22Rv1 (cell line): ENCODE data around the gene XRN2.

Source experiments
- H3K27ac ChIP-seq: fragments of 450-650 bp; 2 replicates; pipeline ENCODE4 v1.5.1; 2017
- ZFX ChIP-seq: fragments of 450-650 bp; IDR thresholded peaks from 2 replicates; pipeline ENCODE4 v1.6.1; 2017; ENCODE audit warnings: antibody characterized with exemption, borderline replicate concordance
- TF ChIP-seq, protein P1 (sequence below): fragments of 450-650 bp; IDR thresholded peaks from 2 replicates; pipeline ENCODE4 v1.5.1; 2017; ENCODE audit warnings: mild to moderate bottlenecking

Gene XRN2, protein sequence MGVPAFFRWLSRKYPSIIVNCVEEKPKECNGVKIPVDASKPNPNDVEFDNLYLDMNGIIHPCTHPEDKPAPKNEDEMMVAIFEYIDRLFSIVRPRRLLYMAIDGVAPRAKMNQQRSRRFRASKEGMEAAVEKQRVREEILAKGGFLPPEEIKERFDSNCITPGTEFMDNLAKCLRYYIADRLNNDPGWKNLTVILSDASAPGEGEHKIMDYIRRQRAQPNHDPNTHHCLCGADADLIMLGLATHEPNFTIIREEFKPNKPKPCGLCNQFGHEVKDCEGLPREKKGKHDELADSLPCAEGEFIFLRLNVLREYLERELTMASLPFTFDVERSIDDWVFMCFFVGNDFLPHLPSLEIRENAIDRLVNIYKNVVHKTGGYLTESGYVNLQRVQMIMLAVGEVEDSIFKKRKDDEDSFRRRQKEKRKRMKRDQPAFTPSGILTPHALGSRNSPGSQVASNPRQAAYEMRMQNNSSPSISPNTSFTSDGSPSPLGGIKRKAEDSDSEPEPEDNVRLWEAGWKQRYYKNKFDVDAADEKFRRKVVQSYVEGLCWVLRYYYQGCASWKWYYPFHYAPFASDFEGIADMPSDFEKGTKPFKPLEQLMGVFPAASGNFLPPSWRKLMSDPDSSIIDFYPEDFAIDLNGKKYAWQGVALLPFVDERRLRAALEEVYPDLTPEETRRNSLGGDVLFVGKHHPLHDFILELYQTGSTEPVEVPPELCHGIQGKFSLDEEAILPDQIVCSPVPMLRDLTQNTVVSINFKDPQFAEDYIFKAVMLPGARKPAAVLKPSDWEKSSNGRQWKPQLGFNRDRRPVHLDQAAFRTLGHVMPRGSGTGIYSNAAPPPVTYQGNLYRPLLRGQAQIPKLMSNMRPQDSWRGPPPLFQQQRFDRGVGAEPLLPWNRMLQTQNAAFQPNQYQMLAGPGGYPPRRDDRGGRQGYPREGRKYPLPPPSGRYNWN

DNA sequence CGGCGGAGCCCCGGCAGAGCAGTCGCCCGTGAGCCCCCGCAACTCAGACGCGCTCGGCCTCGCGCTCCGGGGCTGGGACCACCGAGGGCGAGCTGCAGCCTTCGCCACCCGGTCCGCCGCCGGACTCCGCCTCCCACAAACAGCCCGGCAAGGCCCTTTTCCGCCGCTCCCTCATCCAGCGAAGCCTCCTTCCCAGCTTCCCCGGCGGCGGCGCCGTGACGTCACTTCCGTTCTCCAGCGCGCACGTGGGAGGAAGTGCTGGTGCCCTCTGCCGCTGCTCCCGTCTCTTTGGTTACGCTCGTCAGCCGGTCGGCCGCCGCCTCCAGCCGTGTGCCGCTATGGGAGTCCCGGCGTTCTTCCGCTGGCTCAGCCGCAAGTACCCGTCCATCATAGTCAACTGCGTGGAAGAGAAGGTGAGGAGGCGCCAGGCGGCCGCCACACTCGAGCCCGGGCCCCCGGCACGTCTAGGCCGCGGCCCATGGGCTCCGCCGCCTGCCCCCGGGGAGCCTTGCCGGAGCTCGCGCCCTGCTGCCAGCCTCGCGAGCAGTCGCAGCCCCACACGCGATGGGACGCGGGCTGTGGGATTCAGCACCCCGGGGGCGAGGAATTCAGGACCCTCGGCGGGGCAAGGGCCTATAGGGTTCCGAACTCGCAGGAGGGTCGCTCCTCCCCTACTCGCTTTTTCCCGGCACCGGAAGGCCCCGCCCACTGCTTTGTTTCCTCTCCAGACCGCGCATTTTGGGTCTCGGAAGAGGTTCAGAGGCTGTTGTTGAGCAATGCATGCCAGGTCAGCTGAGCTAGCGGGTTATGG is at the start of gene XRN2:
XRN2 (plus strand) TSS at position 271 of the 811 bp plus-strand sequence; CDS start at position 339, 68 bp downstream.
- peak; percentile 73; the same call in 1 of the 2 replicates for TF ChIP-seq ZFX
- TF ChIP-seq, protein P1, sequence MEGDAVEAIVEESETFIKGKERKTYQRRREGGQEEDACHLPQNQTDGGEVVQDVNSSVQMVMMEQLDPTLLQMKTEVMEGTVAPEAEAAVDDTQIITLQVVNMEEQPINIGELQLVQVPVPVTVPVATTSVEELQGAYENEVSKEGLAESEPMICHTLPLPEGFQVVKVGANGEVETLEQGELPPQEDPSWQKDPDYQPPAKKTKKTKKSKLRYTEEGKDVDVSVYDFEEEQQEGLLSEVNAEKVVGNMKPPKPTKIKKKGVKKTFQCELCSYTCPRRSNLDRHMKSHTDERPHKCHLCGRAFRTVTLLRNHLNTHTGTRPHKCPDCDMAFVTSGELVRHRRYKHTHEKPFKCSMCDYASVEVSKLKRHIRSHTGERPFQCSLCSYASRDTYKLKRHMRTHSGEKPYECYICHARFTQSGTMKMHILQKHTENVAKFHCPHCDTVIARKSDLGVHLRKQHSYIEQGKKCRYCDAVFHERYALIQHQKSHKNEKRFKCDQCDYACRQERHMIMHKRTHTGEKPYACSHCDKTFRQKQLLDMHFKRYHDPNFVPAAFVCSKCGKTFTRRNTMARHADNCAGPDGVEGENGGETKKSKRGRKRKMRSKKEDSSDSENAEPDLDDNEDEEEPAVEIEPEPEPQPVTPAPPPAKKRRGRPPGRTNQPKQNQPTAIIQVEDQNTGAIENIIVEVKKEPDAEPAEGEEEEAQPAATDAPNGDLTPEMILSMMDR, result peak; percentile 12; the same call in 1 of the 2 replicates

DNA sequence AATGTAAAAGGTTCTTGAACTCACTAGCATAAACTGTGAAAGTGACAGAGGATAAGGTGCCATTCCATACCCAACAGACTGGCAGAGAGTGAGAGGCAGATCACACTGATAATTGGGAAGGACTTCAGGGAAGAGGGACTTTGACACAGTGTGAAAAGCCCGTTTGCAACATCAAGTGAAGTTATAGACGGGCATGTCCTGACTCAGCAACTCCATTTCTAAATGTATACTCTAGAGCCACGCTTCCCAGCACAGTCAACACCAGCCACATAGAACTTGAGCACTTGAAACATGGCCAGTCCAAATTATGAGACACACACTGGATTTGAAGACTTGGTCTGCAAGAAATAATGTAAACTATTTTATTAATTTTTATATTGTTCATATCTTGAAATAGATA is 45.9 kb upstream of the XRN2 start:
- H3K27ac ChIP-seq, result no peak overlapping the region
- TF ChIP-seq ZFX, result no peak
- TF ChIP-seq, protein P1, result no peak

More for the DNA sequence above, at the start of gene XRN2:
- peak within 1 kb of the TSS; percentile 86 for H3K27ac ChIP-seq

- no peak for TF ChIP-seq ZFX
- TF ChIP-seq, protein P1, result no peak
- no peak overlapping the region for H3K27ac ChIP-seq
These were observed 44.7 kb upstream of the XRN2 start for GRCh38 chr20:21258411-21258810.

GRCh38 chr20:21259346-21259745 is 43.8 kb upstream of the XRN2 start:
- TF ChIP-seq, protein P1, result no peak
- no peak for TF ChIP-seq ZFX
- H3K27ac ChIP-seq, result no peak overlapping the region

DNA sequence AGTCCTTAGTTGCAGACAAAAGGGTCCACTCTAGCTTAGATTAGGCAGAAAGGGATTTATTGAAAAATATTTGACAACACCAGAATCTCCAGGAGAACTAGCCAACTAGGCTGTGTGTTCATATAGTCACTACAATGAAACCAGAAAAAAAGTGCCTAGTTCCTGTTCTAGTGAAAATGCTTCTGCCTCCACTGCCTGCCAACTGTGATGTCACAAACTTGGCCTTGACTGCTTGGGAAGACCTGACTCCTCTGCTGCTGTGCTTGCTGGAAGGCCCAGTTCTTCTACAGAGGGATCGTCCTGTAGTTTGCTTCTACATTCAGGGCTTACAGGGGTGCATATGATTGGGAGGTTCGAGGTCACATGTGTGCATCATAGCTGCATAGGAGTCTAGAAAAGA is 40.3 kb upstream of the XRN2 start:
- TF ChIP-seq, protein P1, result no peak
- TF ChIP-seq ZFX, result no peak
- H3K27ac ChIP-seq, result no peak overlapping the region

DNA sequence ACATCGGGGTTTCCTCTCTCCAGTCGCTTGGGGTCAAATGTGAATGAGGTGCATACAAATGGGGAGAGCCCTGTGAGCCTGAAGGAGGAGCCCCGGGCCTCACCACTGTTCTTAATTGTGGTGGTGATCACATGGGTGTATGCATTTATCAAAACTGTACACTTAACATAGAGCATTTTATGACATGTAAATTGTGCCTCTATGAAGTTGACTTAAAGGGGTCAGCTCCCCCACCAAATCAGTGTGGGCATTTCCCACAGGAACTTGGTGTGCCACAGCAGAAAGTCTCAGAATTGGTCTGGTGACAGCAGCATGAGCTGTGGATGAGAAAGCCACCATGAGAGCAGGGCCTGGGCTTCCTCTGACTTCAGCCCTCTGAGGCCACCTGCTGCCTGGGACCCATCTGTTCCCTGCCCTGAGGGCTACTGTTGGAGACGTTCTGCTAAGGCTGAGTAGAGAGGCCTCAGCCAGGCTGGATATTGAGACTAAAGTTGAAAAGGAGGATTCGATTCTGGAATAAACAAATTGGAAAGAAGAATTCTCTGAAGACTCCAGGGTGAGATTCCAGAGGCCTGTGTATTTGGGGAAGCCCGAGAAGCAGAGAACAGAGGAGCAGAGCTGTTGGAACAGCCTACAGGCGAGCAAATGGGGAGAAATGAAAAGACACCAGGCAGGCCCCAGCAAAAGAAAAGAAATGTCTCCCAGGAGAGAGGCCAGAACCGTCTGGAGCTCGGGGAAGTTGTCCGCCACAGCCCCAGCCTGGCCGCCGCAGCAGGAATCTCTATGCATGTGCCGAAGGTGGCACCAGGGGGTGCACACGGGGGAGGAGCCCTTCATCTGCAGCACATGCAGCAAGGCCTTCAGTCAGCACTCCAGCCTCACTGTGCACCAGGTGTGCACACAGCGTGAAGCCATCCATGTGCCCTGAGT is 37.6 kb upstream of the XRN2 start:
- TF ChIP-seq ZFX, result no peak
- TF ChIP-seq, protein P1, result no peak
- H3K27ac ChIP-seq, result no peak overlapping the region
